B cell (primary cell): ENCODE results near the gene HOXB6. TPM values are rescaled to one million over a fixed set of nuclear protein-coding genes. Genes with fewer than 3 reads are reported as not detected.

Experiments used
- ATAC-seq: fragments of 200-7000 bp; cut with Tn5 transposase; one replicate; pipeline ENCODE4 v1.10.0; 2021; ENCODE audit warnings: low read depth, mild to moderate bottlenecking, moderate number of reproducible peaks, moderate library complexity
- CTCF ChIA-PET: fragments of 350-600 bp; sonication (Branson Sonifier 250); formaldehyde crosslinking; loops from one replicate; lab custom pipeline; 2021; ENCODE audit warnings: antibody characterized with exemption, inconsistent platforms; lab: Charles Lee
- POLR2A ChIA-PET: fragments of 350-600 bp; sonication (Branson Sonifier 250); formaldehyde crosslinking; loops from one replicate; lab custom pipeline; 2021; ENCODE audit warnings: antibody characterized with exemption; lab: Charles Lee
- DNase-seq: peaks from one replicate; pipeline ENCODE4 v3.0.0; 2013
- H2AFZ ChIP-seq: 2 replicates; pipeline ENCODE4 v1.6.1; 2012; ENCODE audit warnings: mild to moderate bottlenecking, low read depth, low read length; ENCODE audit not compliant: insufficient read depth, poor library complexity, severe bottlenecking
- H3K27ac ChIP-seq, 2 donors: 1 replicate in 1 of 2; 2 replicates in 1 of 2; pipeline ENCODE4 v1.5.1; 2012 to 2013; ENCODE audit warnings: low read length in 2 of 2, mild to moderate bottlenecking in 2 of 2, moderate library complexity in 1 of 2
- H3K27me3 ChIP-seq, 4 experiments: fragments of 200-600 bp in 1 of 4; sonication (generic) in 1 of 4; replicated peaks in 1 of 4; 1 replicate in 2 of 4; 2 replicates in 2 of 4; pipeline versions ENCODE4 v1.6.1 to v1.7.0; 2013 to 2016; ENCODE audit warnings: low read length in 3 of 4, mild to moderate bottlenecking in 2 of 4, mixed read lengths in 1 of 4, moderate library complexity in 1 of 4; ENCODE audit not compliant: insufficient read depth in 4 of 4, control insufficient read depth in 3 of 4; ENCODE audit errors: control extremely low read depth in 1 of 4
- H3K36me3 ChIP-seq, 2 experiments: replicated peaks in 1 of 2; 1 replicate in 1 of 2; 2 replicates in 1 of 2; pipeline versions ENCODE4 v1.6.1 to v1.7.1; 2013; ENCODE audit warnings: low read length in 1 of 2; ENCODE audit not compliant: insufficient read depth in 2 of 2, control insufficient read depth in 1 of 2; ENCODE audit errors: control extremely low read depth in 1 of 2, extremely low read depth in 1 of 2
- H3K4me1 ChIP-seq, 2 donors: fragments of 200-600 bp in 1 of 2; sonication (generic) in 1 of 2; 1 replicate in 1 of 2; 2 replicates in 1 of 2; pipeline versions ENCODE4 v1.5.1 to v1.6.1; 2013 to 2017; ENCODE audit warnings: low read length in 2 of 2; ENCODE audit not compliant: control insufficient read depth in 2 of 2, insufficient read depth in 2 of 2
- H3K4me2 ChIP-seq: replicated peaks from 2 replicates; pipeline ENCODE3; 2012; ENCODE audit warnings: mild to moderate bottlenecking, low read depth, low read length; ENCODE audit not compliant: poor library complexity, severe bottlenecking
- H3K4me3 ChIP-seq, 5 experiments: fragments of 200-600 bp in 1 of 5; sonication (generic) in 1 of 5; 1 replicate in 3 of 5; 2 replicates in 2 of 5; pipeline versions ENCODE4 v1.5.1 to v1.7.0; 2011 to 2016; ENCODE audit warnings: low read length in 4 of 5, mild to moderate bottlenecking in 4 of 5, low read depth in 2 of 5, control low read depth in 1 of 5, moderate library complexity in 1 of 5; ENCODE audit not compliant: insufficient read depth in 1 of 5; ENCODE audit errors: control extremely low read depth in 1 of 5, extremely low read depth in 1 of 5
- H3K79me2 ChIP-seq: fragments of 200-600 bp; sonication (generic); one replicate; pipeline ENCODE4 v1.6.0; 2016; ENCODE audit warnings: low read length; ENCODE audit not compliant: control insufficient read depth, insufficient read depth
- H3K9ac ChIP-seq: fragments of 200-600 bp; sonication (generic); 2 replicates; pipeline ENCODE4 v1.6.1; 2017; ENCODE audit warnings: mild to moderate bottlenecking, low read length, moderate library complexity
- H3K9me3 ChIP-seq, 3 donors: one replicate each; pipeline versions ENCODE4 v1.6.1 to v1.7.1; 2013; ENCODE audit warnings: low read length in 2 of 3; ENCODE audit not compliant: control insufficient read depth in 2 of 3, insufficient read depth in 1 of 3; ENCODE audit errors: control extremely low read depth in 1 of 3
- H4K20me1 ChIP-seq: 2 replicates; pipeline ENCODE4 v1.6.0; 2012; ENCODE audit warnings: mild to moderate bottlenecking, low read length; ENCODE audit not compliant: insufficient read depth, control insufficient read depth, poor library complexity, severe bottlenecking
- H3K27ac Mint-ChIP-seq: one replicate; pipeline ENCODE4 v1.8.0; 2021; ENCODE audit warnings: mixed read lengths
- H3K27me3 Mint-ChIP-seq: one replicate; pipeline ENCODE4 v1.8.0; 2021; ENCODE audit warnings: mixed read lengths
- H3K4me1 Mint-ChIP-seq: one replicate; pipeline ENCODE4 v1.8.0; 2021; ENCODE audit warnings: mixed read lengths
- H3K4me3 Mint-ChIP-seq: one replicate; pipeline ENCODE4 v1.8.0; 2021; ENCODE audit warnings: mixed read lengths
- H3K9me3 Mint-ChIP-seq: one replicate; pipeline ENCODE4 v1.8.0; 2022; ENCODE audit warnings: mixed read lengths; ENCODE audit not compliant: insufficient read depth
- CTCF ChIP-seq: fragments of 200-600 bp; IDR thresholded peaks from one replicate; pipeline ENCODE4 v1.8.0; 2022; ENCODE audit warnings: antibody characterized with exemption, mild to moderate bottlenecking
- EZH2 ChIP-seq: IDR thresholded peaks from 2 replicates; pipeline ENCODE4 v1.6.1; 2012; ENCODE audit warnings: borderline replicate concordance, low read depth, mild to moderate bottlenecking, moderate library complexity, low read length; ENCODE audit not compliant: insufficient read depth, poor library complexity, severe bottlenecking
- WGBS: methylation state at CpG from one replicate; pipeline ENCODE4 v1.1.5; 2013; ENCODE audit warnings: missing lambda C conversion rate; ENCODE audit not compliant: insufficient coverage; 5-methylcytosine and 5-hydroxymethylcytosine counted together
- intact Hi-C: fragments of 100-400 bp; cut with micrococcal nuclease; formaldehyde crosslinking; loops from one replicate; pipeline ENCODE4 v1.10.0; 2022
- polyA plus RNA-seq: library from polyadenylated mRNA; depleted of rRNA; stranded (reverse); fragments of >200 nt; gene quantifications from 2 replicates; pipeline ENCODE4 v1.2.3, GENCODE V29; 2012
- total RNA-seq, 2 donors: library from RNA; stranded (reverse); fragments of 120-200 nt in 1 of 2; gene quantifications; 1 replicate in 1 of 2; 2 replicates in 1 of 2; pipeline versions ENCODE4 v1.2.3 to v1.2.4, GENCODE V29; 2013 to 2022

HOXB6 gene
- total and polyA plus RNA-seq, 2 donors (not counting 1 experiment from before 2014, with no cell fraction given): 0.10 TPM; not detected in 1

GRCh38 chr17:48601539-48602425, 3.0 kb downstream of the HOXB6 start:
- Histone ChIP-seq H3K27ac (no peak overlapping the region), H3K9ac (no peak overlapping the region), H3K79me2 (no peaks in the 10 kb centered on the region), H3K36me3 (no peaks in the 10 kb centered on the region), H3K4me2 (peak overlapping the region; percentile 63), H4K20me1 (peaks cover 6% of the 10 kb centered on the region), H3K9me3 (peaks cover 0 to 28% (median 0%) of the 10 kb centered on the region in 3 donors), H3K27me3 (peaks cover under 1 to 98% (median 76%) of the 10 kb centered on the region in 4 experiments), H3K4me1 (peaks cover 24 to 31% of the 10 kb centered on the region in 2 donors), H3K4me3 (no peak overlapping the region), H2AFZ (no peak overlapping the region)
- CTCF ChIA-PET: interaction anchor here (0.6 to 1.7 kb wide), 13 partner anchors 8 to 306 kb away, joined by 3 to 6 read pairs (median 4); no protein-coding TSS in a partner anchor
- WGBS: 50% methylated on average over 23 of the region's 35 CpGs
- POLR2A ChIA-PET: interaction anchor here (0.6 kb wide), 1 partner anchor 385 kb away, joined by 12 read pairs; no protein-coding TSS in a partner anchor
- DNase-seq (no peak), ATAC-seq (no peak)
- no peak overlapping the region for H3K27ac Mint-ChIP-seq
- H3K9me3 Mint-ChIP-seq: no peaks in the 10 kb centered on the region
- H3K4me3 Mint-ChIP-seq: no peak overlapping the region
- H3K27me3 Mint-ChIP-seq: peaks cover 80% of the 10 kb centered on the region
- peaks cover 25% of the 10 kb centered on the region for H3K4me1 Mint-ChIP-seq
- intact Hi-C loops: no loop called here
- TF ChIP-seq CTCF: no peak
- no peak for TF ChIP-seq EZH2

GRCh38 chr17:48601207-48601538, 3.6 kb downstream of the HOXB6 start:
- H3K27me3 Mint-ChIP-seq: peaks cover 81% of the 10 kb centered on the region
- H3K4me1 ChIP-seq: peaks cover 30 to 37% of the 10 kb centered on the region in 2 donors
- H3K4me2 ChIP-seq: no peak overlapping the region
- no peak for ATAC-seq
- H3K27ac Mint-ChIP-seq: no peak overlapping the region
- no peaks in the 10 kb centered on the region for H3K79me2 ChIP-seq
- ChIA-PET POLR2A (no interaction called here), CTCF (interaction anchor here (0.6 to 1.7 kb wide), 12 partner anchors 9 to 305 kb away, joined by 3 to 6 read pairs (median 4); no protein-coding TSS in a partner anchor)
- H3K27me3 ChIP-seq: peaks cover 0 to 100% (median 75%) of the 10 kb centered on the region in 4 experiments
- DNase-seq: no peak
- intact Hi-C loops: no loop called here
- no peaks in the 10 kb centered on the region for H3K9me3 Mint-ChIP-seq
- no peak overlapping the region for H3K9ac ChIP-seq
- H2AFZ ChIP-seq: no peak overlapping the region
- peaks cover 0 to 34% (median 0%) of the 10 kb centered on the region in 3 donors for H3K9me3 ChIP-seq
- H3K27ac ChIP-seq: no peak overlapping the region
- peaks cover 8% of the 10 kb centered on the region for H4K20me1 ChIP-seq
- TF ChIP-seq EZH2 (no peak), CTCF (no peak)
- peaks cover 31% of the 10 kb centered on the region for H3K4me1 Mint-ChIP-seq
- H3K4me3 Mint-ChIP-seq: no peak overlapping the region
- H3K36me3 ChIP-seq: no peaks in the 10 kb centered on the region
- no peak overlapping the region for H3K4me3 ChIP-seq
- WGBS: 83% methylated on average over 3 of the region's 4 CpGs
